HG03520 (cell line): Measurements from ENCODE around the gene SPRR4.
"Not testable (repeated sequence)": the region's sequence is repeated elsewhere in the genome, so short reads cannot be mapped to it uniquely, and the experiment has no call there.

Experiments used
- ATAC-seq: cut with Tn5 transposase; IDR thresholded peaks from one replicate; pipeline ENCODE4 v1.9.1; 2021; ENCODE audit warnings: mild to moderate bottlenecking, moderate library complexity; ENCODE audit not compliant: unreplicated experiment

SPRR4 gene

DNA sequence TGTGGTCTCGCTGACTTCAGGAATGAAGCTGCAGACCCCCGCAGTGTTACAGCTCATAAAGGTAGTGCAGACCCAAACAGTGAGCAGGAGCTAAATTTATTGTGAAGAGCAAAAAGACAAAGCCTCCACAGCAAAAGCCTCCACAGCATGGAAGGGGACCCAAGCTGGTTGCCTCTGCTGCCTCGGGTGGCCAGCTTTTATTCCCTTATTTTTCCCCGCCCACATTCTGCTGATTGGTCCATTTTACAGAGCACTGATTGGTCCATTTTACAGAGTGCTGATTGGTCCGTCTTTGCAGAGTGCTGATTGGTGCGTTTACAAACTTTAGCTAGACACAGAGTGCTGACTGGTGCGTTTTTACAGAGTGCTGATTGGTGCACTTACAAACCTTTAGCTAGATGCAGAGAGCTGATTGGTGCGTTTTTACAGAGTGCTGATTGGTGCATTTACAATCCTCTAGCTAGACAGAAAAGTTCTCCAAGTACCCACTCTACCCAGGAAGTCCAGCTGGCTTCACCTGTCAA, 40.8 kb downstream of the SPRR4 start:
- ATAC-seq, result not testable (repeated sequence)

GRCh38 chr1:153021829-153022228, 51.4 kb downstream of the SPRR4 start:
- not testable (repeated sequence) for ATAC-seq
